Ecto neural progenitor cell (in vitro differentiated cells): Measurements from ENCODE around the gene CHML.

Experiments
- DNase-seq: peaks from one replicate; pipeline ENCODE4 v3.0.0-alpha.2; 2018; ENCODE audit warnings: low spot score

CHML gene

DNA sequence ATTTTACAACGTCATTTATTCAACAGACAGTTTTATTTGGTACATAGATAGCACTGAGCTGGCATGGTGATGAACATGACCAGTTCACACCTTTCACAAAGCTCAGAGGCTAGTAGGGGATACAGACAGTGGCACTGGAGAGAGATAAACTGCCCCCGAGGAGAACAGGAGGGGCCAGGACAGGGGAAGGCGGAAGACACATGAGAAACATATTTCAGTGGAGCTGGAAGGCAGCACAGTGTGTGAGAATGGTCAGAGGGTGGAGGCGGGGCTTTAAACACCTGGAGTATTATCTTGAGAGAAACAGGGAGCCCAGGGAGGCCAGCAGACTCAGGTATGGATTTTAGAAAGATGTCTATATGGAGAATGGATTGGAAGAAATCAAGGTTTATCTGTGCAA, 49.5 kb downstream of the CHML start:
- no peak for DNase-seq
